GM12865 (cell line): ENCODE results near the gene AZU1.

Experiments
- DNase-seq: peaks from one replicate; pipeline ENCODE4 v3.0.0; 2010; ENCODE audit warnings: low read depth
- H3K4me3 ChIP-seq: 2 replicates; pipeline ENCODE4 v1.5.1; 2011; ENCODE audit warnings: mild to moderate bottlenecking, low read depth, low read length, control low read depth
- CTCF ChIP-seq: IDR thresholded peaks from 2 replicates; pipeline ENCODE4 v1.5.1; 2011; ENCODE audit warnings: low read length, control low read depth, low read depth, inconsistent platforms; ENCODE audit not compliant: insufficient read depth; ENCODE audit errors: missing control alignments

Gene AZU1

GRCh38 chr19:854549-854948 is 26.9 kb downstream of the AZU1 start:
- no peak for DNase-seq
- no peak overlapping the region for H3K4me3 ChIP-seq
- no peak for TF ChIP-seq CTCF

- H3K4me3 ChIP-seq: no peak overlapping the region
- no peak for DNase-seq
- TF ChIP-seq CTCF: no peak
These were observed 27.5 kb downstream of the AZU1 start for GRCh38 chr19:855142-855541.

- DNase-seq: no peak
- no peak overlapping the region for H3K4me3 ChIP-seq
- no peak for TF ChIP-seq CTCF
These were observed 28.0 kb downstream of the AZU1 start for GRCh38 chr19:855566-856120.

GRCh38 chr19:858284-858683 is 30.6 kb downstream of the AZU1 start:
- no peak for DNase-seq
- TF ChIP-seq CTCF: no peak
- no peak overlapping the region for H3K4me3 ChIP-seq

GRCh38 chr19:858868-859843 is 31.5 kb downstream of the AZU1 start, which contains the start of gene CFD:
Gene CFD (plus strand): TSS chr19:859664. CDS start chr19:859690, 26 bp downstream.
- DNase-seq: no peak
- no peak for TF ChIP-seq CTCF
- no peak within 1 kb of the TSS for H3K4me3 ChIP-seq

- DNase-seq: no peak
- H3K4me3 ChIP-seq: no peak overlapping the region
- TF ChIP-seq CTCF: no peak
These were observed 33.6 kb downstream of the AZU1 start for GRCh38 chr19:861141-861755.
